HCT116 (cell line): ENCODE measurements around the gene SPATA22. TPM values are rescaled to one million over a fixed set of nuclear protein-coding genes. Genes with fewer than 3 reads are reported as not detected.

Experiments
- ATAC-seq: fragments of 200-7000 bp; cut with Tn5 transposase; 2 replicates; pipeline ENCODE4 v1.9.1; 2020; ENCODE audit warnings: mild to moderate bottlenecking, moderate library complexity
- BruUV-seq: library from RNA; stranded (reverse); fragments of 400-500 nt; replicated peaks from 2 replicates; lab custom pipeline; 2021; lab: Mats Ljungman, UMichigan
- CTCF ChIA-PET: fragments of 300-600 bp; sonication (Branson Sonifier 250); formaldehyde crosslinking; loops from one replicate; lab custom pipeline; 2021; ENCODE audit warnings: antibody characterized with exemption; lab: Charles Lee
- POLR2A ChIA-PET: fragments of 300-600, 350-600 bp; sonication (Branson Sonifier 250); formaldehyde crosslinking; loops from one replicate; lab custom pipeline; 2021; ENCODE audit warnings: antibody characterized with exemption; lab: Charles Lee
- RAD21 ChIA-PET, 2 experiments: fragments of 300-600 bp; sonication (Branson Sonifier 250); formaldehyde crosslinking; loops; one replicate each; lab custom pipeline; 2023; ENCODE audit warnings: low total read pairs in 2 of 2; ENCODE audit not compliant: uncharacterized antibody in 2 of 2, unreplicated experiment in 2 of 2, low non-redundant PET in 1 of 2; lab: Charles Lee
- DNase-seq: peaks from one replicate; pipeline ENCODE4 v3.0.0-alpha.2; 2010; ENCODE audit warnings: low read depth, low spot score
- H2AFZ ChIP-seq: fragments of 200-600 bp; shearing (Covaris generic), sonication (generic); 2 replicates; pipeline ENCODE4 v1.6.1; 2017; ENCODE audit warnings: low read depth, mixed run types, mixed read lengths, antibody characterized with exemption, low read length; ENCODE audit not compliant: poor library complexity, severe bottlenecking
- H3K27ac ChIP-seq: 2 replicates; pipeline ENCODE4 v1.5.1; 2012; ENCODE audit warnings: low read depth, low read length
- H3K27me3 ChIP-seq: fragments of 200-600 bp; sonication (generic); 2 replicates; pipeline ENCODE4 v1.6.1; 2016; ENCODE audit warnings: mixed run types, low read length, mixed read lengths; ENCODE audit not compliant: insufficient read depth
- H3K36me3 ChIP-seq, 2 experiments: fragments of 200-500 bp in 1 of 2; fragments of 200-600 bp in 1 of 2; sonication (Bioruptor generic) in 1 of 2; sonication (generic) in 1 of 2; 2 replicates each; pipeline versions ENCODE4 v1.5.1 to v1.6.1; 2014 to 2016; ENCODE audit warnings: low read length in 2 of 2, inconsistent platforms in 1 of 2, mixed read lengths in 1 of 2, mixed run types in 1 of 2; ENCODE audit not compliant: insufficient read depth in 2 of 2, control insufficient read depth in 1 of 2
- H3K4me1 ChIP-seq, 2 experiments: fragments of 200-600 bp in 1 of 2; sonication (generic) in 1 of 2; 2 replicates each; pipeline versions ENCODE4 v1.5.1 to v1.6.1; 2012 to 2017; ENCODE audit warnings: low read length in 2 of 2, inconsistent platforms in 1 of 2, mild to moderate bottlenecking in 1 of 2, mixed read lengths in 1 of 2, mixed run types in 1 of 2, moderate library complexity in 1 of 2; ENCODE audit not compliant: insufficient read depth in 2 of 2, control insufficient read depth in 1 of 2
- H3K4me2 ChIP-seq: fragments of 200-600 bp; sonication (generic); 2 replicates; pipeline ENCODE4 v1.6.1; 2017; ENCODE audit warnings: mixed run types, low read length, mixed read lengths
- H3K4me3 ChIP-seq, 2 experiments: fragments of 200-600 bp in 1 of 2; sonication (generic) in 1 of 2; replicated peaks in 1 of 2; 2 replicates each; pipeline ENCODE4 v1.5.1; 2011 to 2016; ENCODE audit warnings: low read length in 2 of 2, control low read depth in 1 of 2, low read depth in 1 of 2, mild to moderate bottlenecking in 1 of 2, mixed read lengths in 1 of 2, mixed run types in 1 of 2
- H3K79me2 ChIP-seq: fragments of 200-600 bp; sonication (generic); 2 replicates; pipeline ENCODE4 v1.6.1; 2017; ENCODE audit warnings: mild to moderate bottlenecking, mixed run types, low read length, moderate library complexity, mixed read lengths; ENCODE audit not compliant: insufficient read depth
- H3K9ac ChIP-seq: fragments of 200-600 bp; sonication (generic); 2 replicates; pipeline ENCODE4 v1.6.1; 2016; ENCODE audit warnings: low read length, mixed read lengths
- H3K9me2 ChIP-seq: fragments of 200-600 bp; sonication (generic), shearing (Covaris generic); 2 replicates; pipeline ENCODE4 v1.6.1; 2017; ENCODE audit warnings: mixed run types, mild to moderate bottlenecking, moderate library complexity; ENCODE audit not compliant: insufficient read depth
- H3K9me3 ChIP-seq, 2 experiments: fragments of 200-500 bp in 1 of 2; fragments of 200-600 bp in 1 of 2; sonication (Bioruptor generic) in 1 of 2; sonication (generic) in 1 of 2; 2 replicates each; pipeline ENCODE4 v1.6.1; 2014 to 2017; ENCODE audit warnings: low read length in 2 of 2, mixed read lengths in 2 of 2, inconsistent platforms in 1 of 2, low read depth in 1 of 2, mild to moderate bottlenecking in 1 of 2, mixed run types in 1 of 2, moderate library complexity in 1 of 2; ENCODE audit not compliant: control insufficient read depth in 1 of 2, insufficient read depth in 1 of 2
- H4K20me1 ChIP-seq: fragments of 200-600 bp; sonication (generic), shearing (Covaris generic); 2 replicates; pipeline ENCODE4 v1.6.1; 2017; ENCODE audit warnings: mixed run types, mild to moderate bottlenecking, moderate library complexity; ENCODE audit not compliant: insufficient read depth
- CEBPB ChIP-seq: IDR thresholded peaks from 2 replicates; pipeline ENCODE4 v1.6.1; 2012; ENCODE audit warnings: low read depth
- ELF1 ChIP-seq: IDR thresholded peaks from 2 replicates; pipeline ENCODE4 v1.6.1; 2012; ENCODE audit warnings: low read depth, borderline replicate concordance
- EZH2 ChIP-seq: fragments of 200-600 bp; sonication (generic); IDR thresholded peaks from 2 replicates; pipeline ENCODE4 v1.6.1; 2017; ENCODE audit warnings: antibody characterized with exemption, mixed run types
- EZH2phosphoT487 ChIP-seq: fragments of 200-600 bp; IDR thresholded peaks from 2 replicates; pipeline ENCODE4 v1.6.1; 2018; ENCODE audit warnings: antibody characterized with exemption, borderline replicate concordance
- FOSL1 ChIP-seq: IDR thresholded peaks from 2 replicates; pipeline ENCODE4 v1.6.1; 2012; ENCODE audit warnings: low read depth
- POLR2AphosphoS5 ChIP-seq: IDR thresholded peaks from 2 replicates; pipeline ENCODE4 v1.6.1; 2011; ENCODE audit warnings: mild to moderate bottlenecking, low read depth, low read length, moderate library complexity
- SP1 ChIP-seq: IDR thresholded peaks from 2 replicates; pipeline ENCODE4 v1.6.1; 2012; ENCODE audit warnings: low read depth
- SRF ChIP-seq: IDR thresholded peaks from 2 replicates; pipeline ENCODE4 v1.6.1; 2012; ENCODE audit warnings: low read depth
- YY1 ChIP-seq: IDR thresholded peaks from 2 replicates; pipeline ENCODE4 v1.6.1; 2011; ENCODE audit warnings: low read length, low read depth, moderate library complexity, mild to moderate bottlenecking; ENCODE audit not compliant: insufficient replicate concordance; ENCODE audit errors: extremely low read depth
- ZNF274 ChIP-seq: fragments of 200-500 bp; sonication (Bioruptor generic); IDR thresholded peaks from 2 replicates; pipeline ENCODE4 v1.6.1; 2014; ENCODE audit warnings: mild to moderate bottlenecking, low read depth, low read length, inconsistent platforms
- intact Hi-C: fragments of 100-400 bp; cut with micrococcal nuclease; formaldehyde crosslinking; loops from 2 replicates; pipeline ENCODE4 v1.10.0; 2022
- total RNA-seq: library from RNA; stranded (reverse); gene quantifications from one replicate; pipeline ENCODE4 v1.2.1, GENCODE V29; 2021; ENCODE audit not compliant: unreplicated experiment
- TF ChIP-seq, protein P1 (sequence below): IDR thresholded peaks from 2 replicates; pipeline ENCODE4 v1.6.1; 2012
- TF ChIP-seq, protein P2 (sequence below): IDR thresholded peaks from 2 replicates; pipeline ENCODE4 v1.6.1; 2012
- TF ChIP-seq, protein P3 (sequence below): IDR thresholded peaks from 2 replicates; pipeline ENCODE4 v1.6.1; 2011; ENCODE audit warnings: mild to moderate bottlenecking, low read length, moderate library complexity; ENCODE audit not compliant: insufficient replicate concordance; ENCODE audit errors: extremely low read depth

SPATA22 gene
- total RNA-seq, 1 experiment from 2014 or later, result not detected

DNA sequence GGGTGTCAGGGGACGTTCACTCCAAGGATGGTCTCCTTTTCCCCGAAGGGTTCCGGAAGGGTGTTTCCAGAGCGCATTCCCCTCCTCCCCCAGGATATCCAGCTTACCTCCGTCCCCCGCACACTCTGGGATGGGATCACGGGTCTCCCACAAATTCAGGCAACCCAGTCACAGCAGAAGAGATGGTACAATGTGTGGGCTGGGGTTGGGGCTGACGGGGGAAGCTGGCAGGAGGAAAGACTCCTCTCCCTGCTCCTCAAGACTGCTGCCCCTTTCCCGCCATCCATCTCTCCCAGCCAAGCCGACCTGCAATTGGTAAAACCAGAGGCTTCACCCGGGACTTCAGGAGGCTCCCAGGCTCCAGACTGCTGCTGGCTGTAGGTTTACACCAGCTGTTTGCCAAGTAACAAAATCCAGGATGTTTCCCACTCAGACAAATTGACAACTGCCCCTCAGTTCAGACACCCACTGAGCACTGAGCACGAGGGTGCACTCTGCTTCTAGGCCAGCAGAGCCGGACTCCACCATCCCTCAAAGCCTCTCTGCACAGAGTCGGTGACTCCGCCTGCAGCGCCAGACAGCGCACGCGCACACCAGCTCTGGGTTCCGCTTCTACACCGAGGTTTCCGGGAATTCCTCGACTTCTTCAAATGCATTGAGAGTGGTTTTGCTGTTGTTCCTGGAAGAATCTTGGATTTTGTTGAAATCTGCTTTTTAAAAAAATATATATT, 41.9 kb upstream of the SPATA22 start:
- no peak for ATAC-seq
- H3K27ac ChIP-seq, result no peak overlapping the region
- DNase-seq, result no peak
- RAD21 ChIA-PET, result no interaction called here
- H3K9me2 ChIP-seq, result no peaks in the 10 kb centered on the region
- intact Hi-C loops, result no loop called here
- TF ChIP-seq SRF, result no peak
- TF ChIP-seq EZH2phosphoT487, result no peak
- TF ChIP-seq POLR2AphosphoS5, result no peak
- TF ChIP-seq ZNF274, result no peak
- TF ChIP-seq YY1, result no peak
- TF ChIP-seq, protein P1, sequence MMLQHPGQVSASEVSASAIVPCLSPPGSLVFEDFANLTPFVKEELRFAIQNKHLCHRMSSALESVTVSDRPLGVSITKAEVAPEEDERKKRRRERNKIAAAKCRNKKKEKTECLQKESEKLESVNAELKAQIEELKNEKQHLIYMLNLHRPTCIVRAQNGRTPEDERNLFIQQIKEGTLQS, result no peak
- no peak for TF ChIP-seq SP1
- TF ChIP-seq, protein P2, sequence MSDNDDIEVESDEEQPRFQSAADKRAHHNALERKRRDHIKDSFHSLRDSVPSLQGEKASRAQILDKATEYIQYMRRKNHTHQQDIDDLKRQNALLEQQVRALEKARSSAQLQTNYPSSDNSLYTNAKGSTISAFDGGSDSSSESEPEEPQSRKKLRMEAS, result no peak
- no peak for TF ChIP-seq FOSL1
- no peak for TF ChIP-seq ELF1
- no peak for TF ChIP-seq CEBPB
- no peak for TF ChIP-seq EZH2
- TF ChIP-seq, protein P3, sequence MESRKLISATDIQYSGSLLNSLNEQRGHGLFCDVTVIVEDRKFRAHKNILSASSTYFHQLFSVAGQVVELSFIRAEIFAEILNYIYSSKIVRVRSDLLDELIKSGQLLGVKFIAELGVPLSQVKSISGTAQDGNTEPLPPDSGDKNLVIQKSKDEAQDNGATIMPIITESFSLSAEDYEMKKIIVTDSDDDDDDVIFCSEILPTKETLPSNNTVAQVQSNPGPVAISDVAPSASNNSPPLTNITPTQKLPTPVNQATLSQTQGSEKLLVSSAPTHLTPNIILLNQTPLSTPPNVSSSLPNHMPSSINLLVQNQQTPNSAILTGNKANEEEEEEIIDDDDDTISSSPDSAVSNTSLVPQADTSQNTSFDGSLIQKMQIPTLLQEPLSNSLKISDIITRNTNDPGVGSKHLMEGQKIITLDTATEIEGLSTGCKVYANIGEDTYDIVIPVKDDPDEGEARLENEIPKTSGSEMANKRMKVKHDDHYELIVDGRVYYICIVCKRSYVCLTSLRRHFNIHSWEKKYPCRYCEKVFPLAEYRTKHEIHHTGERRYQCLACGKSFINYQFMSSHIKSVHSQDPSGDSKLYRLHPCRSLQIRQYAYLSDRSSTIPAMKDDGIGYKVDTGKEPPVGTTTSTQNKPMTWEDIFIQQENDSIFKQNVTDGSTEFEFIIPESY, result no peak
- CTCF ChIA-PET, result no interaction called here
- POLR2A ChIA-PET, result no interaction called here
- no TSS peak for BruUV-seq
- no peak overlapping the region for H3K9ac ChIP-seq
- H2AFZ ChIP-seq, result no peak overlapping the region
- no peaks in the 10 kb centered on the region for H4K20me1 ChIP-seq
- H3K4me3 ChIP-seq, result no peak overlapping the region
- no peaks in the 10 kb centered on the region for H3K27me3 ChIP-seq
- H3K4me2 ChIP-seq, result no peak overlapping the region
- no peaks in the 10 kb centered on the region for H3K4me1 ChIP-seq
- no peaks in the 10 kb centered on the region for H3K36me3 ChIP-seq
- H3K79me2 ChIP-seq, result no peaks in the 10 kb centered on the region
- no peaks in the 10 kb centered on the region for H3K9me3 ChIP-seq
